ENCODE data around the gene WDR53.

GRCh38 chr3:196617256-196617655, 48.9 kb upstream of the WDR53 start:
- TF ChIP-seq, protein P1, sequence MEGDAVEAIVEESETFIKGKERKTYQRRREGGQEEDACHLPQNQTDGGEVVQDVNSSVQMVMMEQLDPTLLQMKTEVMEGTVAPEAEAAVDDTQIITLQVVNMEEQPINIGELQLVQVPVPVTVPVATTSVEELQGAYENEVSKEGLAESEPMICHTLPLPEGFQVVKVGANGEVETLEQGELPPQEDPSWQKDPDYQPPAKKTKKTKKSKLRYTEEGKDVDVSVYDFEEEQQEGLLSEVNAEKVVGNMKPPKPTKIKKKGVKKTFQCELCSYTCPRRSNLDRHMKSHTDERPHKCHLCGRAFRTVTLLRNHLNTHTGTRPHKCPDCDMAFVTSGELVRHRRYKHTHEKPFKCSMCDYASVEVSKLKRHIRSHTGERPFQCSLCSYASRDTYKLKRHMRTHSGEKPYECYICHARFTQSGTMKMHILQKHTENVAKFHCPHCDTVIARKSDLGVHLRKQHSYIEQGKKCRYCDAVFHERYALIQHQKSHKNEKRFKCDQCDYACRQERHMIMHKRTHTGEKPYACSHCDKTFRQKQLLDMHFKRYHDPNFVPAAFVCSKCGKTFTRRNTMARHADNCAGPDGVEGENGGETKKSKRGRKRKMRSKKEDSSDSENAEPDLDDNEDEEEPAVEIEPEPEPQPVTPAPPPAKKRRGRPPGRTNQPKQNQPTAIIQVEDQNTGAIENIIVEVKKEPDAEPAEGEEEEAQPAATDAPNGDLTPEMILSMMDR (IDR thresholded peaks at IDR 0.05; ENCODE audit: low read depth, low read length, missing input control), result no peak
- TF ChIP-seq YY1 (IDR thresholded peaks at IDR 0.05) (no peak), MAX (IDR thresholded peaks at IDR 0.05) (no peak), RAD21 (IDR thresholded peaks at IDR 0.05) (no peak), RXRA (IDR thresholded peaks at IDR 0.05) (no peak), JUND (IDR thresholded peaks at IDR 0.05) (no peak), TAF1 (conservative IDR thresholded peaks at IDR 0.05) (no peak), SP1 (IDR thresholded peaks at IDR 0.05) (no peak), GABPA (IDR thresholded peaks at IDR 0.05 in 1 of 2, conservative IDR thresholded peaks at IDR 0.05 in 1 of 2) (no peak), ATF3 (IDR thresholded peaks at IDR 0.05) (no peak), FOXA1 (IDR thresholded peaks at IDR 0.05) (no peak)

Measured in liver (tissue), 3 donors.